Panc1 (cell line): Measurements from ENCODE around the gene LRFN2. TPM values are rescaled to one million over a fixed set of nuclear protein-coding genes. Genes with fewer than 3 reads are reported as not detected.

Source experiments
- ATAC-seq: fragments of 200-7000 bp; cut with Tn5 transposase; 2 replicates; pipeline ENCODE4 v1.9.1; 2020; ENCODE audit warnings: mild to moderate bottlenecking, moderate library complexity
- BruUV-seq: library from RNA; stranded (reverse); fragments of 400-500 nt; replicated peaks from 2 replicates; lab custom pipeline; 2021; lab: Mats Ljungman, UMichigan
- CTCF ChIA-PET: fragments of 300-600 bp; sonication (Branson Sonifier 250); formaldehyde crosslinking; loops from one replicate; lab custom pipeline; 2022; ENCODE audit warnings: antibody characterized with exemption; lab: Charles Lee
- POLR2A ChIA-PET: fragments of 300-600 bp; sonication (Branson Sonifier 250); formaldehyde crosslinking; loops from one replicate; lab custom pipeline; 2022; ENCODE audit warnings: antibody characterized with exemption; lab: Charles Lee
- DNase-seq: peaks from one replicate; pipeline ENCODE4 v3.0.0-alpha.2; 2010; ENCODE audit warnings: low read depth, low spot score
- H3K27ac ChIP-seq: 2 replicates; pipeline ENCODE4 v1.5.1; 2011; ENCODE audit warnings: mild to moderate bottlenecking, low read length, inconsistent platforms
- H3K27me3 ChIP-seq: fragments of 200-500 bp; sonication (Bioruptor generic); 2 replicates; pipeline ENCODE4 v1.6.0; 2014; ENCODE audit warnings: low read length, inconsistent platforms; ENCODE audit not compliant: control insufficient read depth, insufficient read depth
- H3K36me3 ChIP-seq: fragments of 200-500 bp; sonication (Bioruptor generic); 2 replicates; pipeline ENCODE4 v1.5.1; 2014; ENCODE audit warnings: inconsistent platforms, mild to moderate bottlenecking, low read length, moderate library complexity; ENCODE audit not compliant: control insufficient read depth, insufficient read depth
- H3K4me1 ChIP-seq: 2 replicates; pipeline ENCODE4 v1.5.1; 2011; ENCODE audit warnings: inconsistent platforms, mild to moderate bottlenecking, low read length, moderate library complexity; ENCODE audit not compliant: control insufficient read depth, insufficient read depth
- H3K4me3 ChIP-seq, 2 experiments: 2 replicates each; pipeline ENCODE4 v1.5.1; 2011 to 2012; ENCODE audit warnings: low read depth in 2 of 2, low read length in 2 of 2, mild to moderate bottlenecking in 2 of 2, inconsistent platforms in 1 of 2, moderate library complexity in 1 of 2
- H3K9me3 ChIP-seq: fragments of 200-500 bp; sonication (Bioruptor generic); 2 replicates; pipeline ENCODE4 v1.5.1; 2014; ENCODE audit warnings: low read depth, mild to moderate bottlenecking, inconsistent platforms, low read length, moderate library complexity; ENCODE audit not compliant: control insufficient read depth, insufficient read depth
- CTCF ChIP-seq: fragments of 450-650 bp; IDR thresholded peaks from 2 replicates; pipeline ENCODE4 v1.5.1; 2017; ENCODE audit warnings: mild to moderate bottlenecking
- POLR2AphosphoS5 ChIP-seq: IDR thresholded peaks from 2 replicates; pipeline ENCODE4 v1.6.1; 2012; ENCODE audit warnings: mild to moderate bottlenecking, low read depth, low read length, moderate library complexity
- REST ChIP-seq, 2 experiments: IDR thresholded peaks; 2 replicates each; pipeline ENCODE4 v1.6.1; 2011 to 2012; ENCODE audit warnings: low read depth in 2 of 2, control low read depth in 1 of 2, low read length in 1 of 2, mild to moderate bottlenecking in 1 of 2, moderate library complexity in 1 of 2; ENCODE audit not compliant: insufficient read depth in 1 of 2
- SIN3A ChIP-seq: IDR thresholded peaks from 2 replicates; pipeline ENCODE4 v1.6.1; 2012; ENCODE audit warnings: low read depth, mild to moderate bottlenecking, low read length, moderate library complexity, borderline replicate concordance; ENCODE audit not compliant: insufficient read depth
- TCF7L2 ChIP-seq: IDR thresholded peaks from 2 replicates; pipeline ENCODE4 v1.6.1; 2011; ENCODE audit warnings: mild to moderate bottlenecking, low read depth, low read length, inconsistent platforms
- in situ Hi-C: cut with HindIII; loops from 2 replicates; pipeline ENCODE4 v1.10.0; 2016; ENCODE audit warnings: low sequenced_read_pairs, low pct_unique_long_range_greater_than_20kb
- intact Hi-C: fragments of 100-400 bp; cut with micrococcal nuclease; formaldehyde crosslinking; loops from one replicate; pipeline ENCODE4 v1.10.0; 2022; ENCODE audit not compliant: unreplicated experiment
- total RNA-seq: library from RNA; stranded (reverse); gene quantifications from one replicate; pipeline ENCODE4 v1.2.1, GENCODE V29; 2021; ENCODE audit not compliant: unreplicated experiment

Gene LRFN2
- total RNA-seq, 1 experiment from 2014 or later, result 0.05 TPM

- Histone ChIP-seq H3K27me3 (no peaks in the 10 kb centered on the region), H3K4me1 (no peaks in the 10 kb centered on the region), H3K27ac (no peak overlapping the region), H3K36me3 (no peaks in the 10 kb centered on the region), H3K4me3 (no peak overlapping the region), H3K9me3 (no peaks in the 10 kb centered on the region)
- no peak for DNase-seq
- no TSS peak for BruUV-seq
- ChIA-PET CTCF (no interaction called here), POLR2A (no interaction called here)
- TF ChIP-seq CTCF, result no peak
- no peak for TF ChIP-seq REST (IDR thresholded peaks at IDR 0.05; ENCODE audit: insufficient read depth in 1 of 2, low read depth in 2 of 2, low read length in 1 of 2)
- TF ChIP-seq POLR2AphosphoS5, result no peak
- no peak for TF ChIP-seq SIN3A
- no peak for TF ChIP-seq TCF7L2
- ATAC-seq, result no peak
- in situ Hi-C loops (no loop called here), intact Hi-C loops (no loop called here)
These were observed 234.5 kb downstream of the LRFN2 start for GRCh38 chr6:40352527-40353170.

- no peak overlapping the region for H3K27ac ChIP-seq
- intact Hi-C loops, result no loop called here
These were observed 235.2 kb downstream of the LRFN2 start for GRCh38 chr6:40352006-40352405.

More at GRCh38 chr6:40352006-40352405, 235.2 kb downstream of the LRFN2 start:
- ChIA-PET POLR2A (no interaction called here), CTCF (no interaction called here)
- in situ Hi-C loops, result no loop called here
- no peak overlapping the region for H3K4me3 ChIP-seq
- TF ChIP-seq CTCF (no peak), SIN3A (no peak), POLR2AphosphoS5 (no peak), TCF7L2 (no peak), REST (IDR thresholded peaks at IDR 0.05; ENCODE audit: insufficient read depth in 1 of 2, low read depth in 2 of 2, low read length in 1 of 2) (no peak)
- DNase-seq (no peak), ATAC-seq (no peak)
- H3K36me3 ChIP-seq, result no peaks in the 10 kb centered on the region
- H3K9me3 ChIP-seq, result no peaks in the 10 kb centered on the region
- BruUV-seq, result no TSS peak
- H3K27me3 ChIP-seq, result no peaks in the 10 kb centered on the region
- H3K4me1 ChIP-seq, result no peaks in the 10 kb centered on the region
